GM21390 (cell line): ENCODE data around the gene ZNF865.
"Not testable (repeated sequence)": the region's sequence is repeated elsewhere in the genome, so short reads cannot be mapped to it uniquely, and the experiment has no call there.

Source experiments
- ATAC-seq: cut with Tn5 transposase; IDR thresholded peaks from one replicate; pipeline ENCODE4 v1.9.1; 2021; ENCODE audit not compliant: unreplicated experiment

ZNF865 gene

DNA sequence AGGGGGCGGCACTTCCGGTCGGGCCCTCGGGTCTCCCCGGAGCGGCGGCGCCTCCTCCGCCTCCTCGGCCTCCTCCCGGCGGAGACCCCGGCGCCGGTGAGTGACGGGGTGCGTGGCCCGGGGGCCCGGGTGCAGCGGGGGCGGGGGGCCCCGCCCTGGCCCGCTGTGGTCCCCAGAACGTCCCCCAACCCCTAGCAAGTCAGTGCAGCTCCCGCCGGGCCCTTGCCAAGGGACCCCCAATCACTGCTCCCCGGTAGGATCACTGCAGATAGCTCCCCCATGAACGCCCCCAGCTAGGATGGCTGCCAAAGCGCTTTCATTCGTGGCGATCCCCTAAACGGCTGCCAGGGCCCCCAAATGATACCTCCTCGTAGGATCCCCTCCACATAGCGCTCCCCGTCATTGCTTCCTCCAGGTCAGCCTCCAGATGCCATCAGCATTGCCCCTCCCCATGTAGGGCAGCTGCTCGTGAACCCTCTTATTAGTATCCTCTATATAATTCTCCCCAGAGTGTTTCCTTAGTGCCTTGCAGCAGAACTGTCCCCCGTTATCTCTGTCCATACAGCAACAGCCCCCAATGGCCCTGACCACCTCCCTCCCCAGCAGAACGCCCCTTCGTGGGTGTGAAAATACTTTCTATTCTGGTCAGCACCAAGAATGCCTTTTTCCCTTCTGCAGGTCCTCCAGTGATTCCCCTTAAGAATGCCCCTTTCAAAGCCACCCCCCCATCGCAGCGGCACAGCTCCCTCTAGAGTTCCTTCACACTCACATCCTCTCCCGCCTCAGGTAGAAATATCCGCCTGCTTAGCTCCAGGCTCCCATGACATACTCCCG, at the start of gene ZNF865:
TSS of gene ZNF865 (plus strand) at position 11 of the 834 bp plus-strand sequence. CDS start 7,972 bp downstream, outside the sequence.
- peak; percentile 36 for ATAC-seq

DNA sequence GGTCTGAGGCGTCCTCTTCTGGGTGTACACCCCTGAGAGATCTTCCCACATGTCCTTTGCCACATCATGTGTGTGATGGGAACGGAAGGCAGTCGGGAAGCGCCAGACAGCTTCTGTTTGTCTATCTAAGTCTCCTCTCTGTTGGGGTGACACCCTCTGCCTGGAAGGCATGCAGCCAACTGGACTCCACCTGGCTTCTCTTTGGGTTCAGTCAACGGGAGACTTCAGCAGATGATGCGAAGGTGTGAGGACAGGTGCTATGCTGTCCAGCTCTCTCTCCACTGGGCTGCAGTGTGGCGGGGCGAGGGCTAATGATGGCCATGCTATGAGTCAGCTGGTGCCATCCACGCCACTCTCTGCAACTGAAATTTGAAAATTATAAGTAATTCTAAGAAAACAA, 45.8 kb upstream of the ZNF865 start:
- no peak for ATAC-seq

DNA sequence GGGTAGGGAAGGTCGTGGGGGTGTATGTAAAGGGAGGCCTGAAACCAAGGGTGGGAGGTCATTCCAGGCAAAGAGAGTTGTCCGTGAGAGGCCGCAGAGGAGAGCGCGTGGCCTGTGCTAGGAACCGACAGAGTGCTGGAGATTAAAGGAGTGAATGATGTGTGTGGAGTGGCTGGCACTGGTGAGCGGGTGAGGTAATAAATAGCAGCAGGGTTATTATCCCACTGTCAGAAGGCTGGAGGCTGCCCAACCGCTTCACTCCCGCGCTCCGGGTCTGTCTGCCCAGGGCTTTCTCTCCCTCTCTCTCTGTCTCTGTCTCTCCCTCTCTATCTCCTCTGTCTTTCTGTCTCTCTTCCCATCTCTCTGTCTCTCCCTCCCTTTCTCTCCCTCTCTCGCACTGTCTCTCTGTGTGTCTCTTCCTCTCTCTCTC, 42.2 kb upstream of the ZNF865 start:
- ATAC-seq = no peak

DNA sequence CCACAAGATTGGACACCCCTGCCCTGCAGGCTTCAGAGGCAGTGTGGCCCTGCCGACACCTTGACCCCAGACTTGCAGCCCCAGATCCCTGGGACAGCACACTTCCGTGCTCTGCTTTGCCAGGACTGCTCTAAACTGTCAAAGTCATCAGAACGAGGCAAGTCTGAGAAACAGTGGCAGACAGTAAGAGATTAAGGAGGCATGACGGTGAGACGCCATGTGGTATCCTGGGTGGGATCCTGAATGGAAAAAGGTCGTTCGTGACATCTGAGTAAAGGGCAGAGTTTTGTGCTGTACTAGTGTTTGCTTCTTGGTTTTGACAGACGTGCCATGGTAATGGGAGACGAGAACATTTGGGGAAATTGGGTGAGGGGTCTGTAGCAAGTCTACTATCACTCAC, 38.6 kb upstream of the ZNF865 start:
- ATAC-seq = no peak

DNA sequence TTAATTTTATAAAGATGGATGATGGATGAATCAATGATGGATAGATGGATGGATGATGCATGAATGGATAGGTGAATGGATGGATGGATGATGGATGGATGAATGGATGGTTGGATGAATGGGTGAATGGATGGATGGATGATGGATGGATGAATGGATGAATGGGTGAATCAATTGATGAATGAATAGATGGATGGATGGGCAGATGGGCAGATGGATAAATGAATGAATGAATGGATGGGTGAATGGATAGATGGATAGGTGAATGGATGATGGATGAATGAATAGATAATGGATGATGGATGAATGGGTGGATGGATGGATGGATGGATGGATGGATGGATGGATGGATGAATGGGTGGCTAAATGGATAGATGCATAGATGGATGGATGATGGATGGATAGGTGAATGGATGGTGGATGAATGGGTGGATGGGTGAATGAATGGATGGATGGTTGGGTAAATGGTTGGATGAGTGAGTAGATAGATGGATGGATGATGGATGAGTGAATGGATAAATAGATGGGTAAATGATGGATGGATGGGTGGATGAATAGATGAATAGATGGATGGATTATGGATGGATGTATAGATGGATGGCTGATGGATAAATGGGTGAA, 37.6 kb upstream of the ZNF865 start:
- ATAC-seq = no peak

DNA sequence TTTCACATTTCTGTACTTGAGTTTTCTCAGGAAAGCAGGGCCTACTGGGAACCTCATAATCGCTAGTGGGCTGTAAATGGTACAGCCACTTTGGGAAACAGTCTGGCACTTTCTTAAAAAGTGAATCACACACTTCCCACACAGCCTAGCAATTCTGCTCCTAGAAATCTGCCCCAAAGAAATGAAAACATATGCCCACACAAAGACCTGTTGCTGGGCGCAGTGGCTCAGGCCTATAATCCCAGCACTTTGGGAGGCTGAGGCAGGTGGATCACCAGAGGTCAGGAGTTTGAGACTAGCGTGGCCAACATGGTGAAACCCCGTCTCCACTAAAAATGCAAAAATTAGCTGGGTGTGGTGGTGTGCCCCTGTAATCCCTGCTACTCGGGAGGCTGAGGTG, 36.0 kb upstream of the ZNF865 start:
- ATAC-seq = not testable (repeated sequence)

DNA sequence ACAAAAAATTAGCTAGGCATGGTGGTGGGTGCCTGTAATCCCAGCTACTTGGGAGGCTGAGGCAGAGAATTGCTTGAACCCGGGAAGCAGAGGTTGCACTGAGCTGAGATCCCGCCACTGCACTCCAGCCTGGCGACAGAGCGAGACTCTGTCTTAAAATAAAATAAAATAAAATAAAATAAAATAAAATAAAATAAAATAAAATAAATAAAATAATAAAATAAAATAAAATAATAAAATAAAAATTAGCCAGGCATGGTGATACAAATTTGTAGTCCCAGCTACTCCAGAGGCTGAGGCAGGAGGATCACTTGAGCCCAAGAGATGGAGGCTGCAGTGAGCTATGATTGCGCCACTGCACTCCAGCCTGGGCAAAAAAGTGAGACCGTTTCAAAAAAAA, 31.5 kb upstream of the ZNF865 start:
- ATAC-seq = not testable (repeated sequence)

DNA sequence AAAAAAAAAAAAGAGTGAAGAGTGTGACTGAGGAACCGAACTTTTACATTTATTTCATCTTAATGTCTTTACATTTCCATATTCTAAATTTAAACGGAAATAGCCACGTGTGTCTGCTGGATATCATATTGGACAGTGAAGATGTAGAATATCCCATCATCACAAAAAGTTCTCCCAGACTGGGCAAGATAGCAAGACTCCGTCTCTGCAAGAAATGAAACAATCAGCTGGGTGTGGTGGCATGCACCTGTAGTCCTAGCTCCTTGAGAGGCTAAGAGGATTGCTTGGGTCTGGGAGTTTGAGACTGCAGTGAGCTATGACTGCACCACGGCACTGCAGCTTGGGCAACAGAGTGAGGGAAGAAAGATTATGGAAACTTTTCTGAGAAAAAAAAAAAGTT, 28.7 kb upstream of the ZNF865 start:
- no peak for ATAC-seq

DNA sequence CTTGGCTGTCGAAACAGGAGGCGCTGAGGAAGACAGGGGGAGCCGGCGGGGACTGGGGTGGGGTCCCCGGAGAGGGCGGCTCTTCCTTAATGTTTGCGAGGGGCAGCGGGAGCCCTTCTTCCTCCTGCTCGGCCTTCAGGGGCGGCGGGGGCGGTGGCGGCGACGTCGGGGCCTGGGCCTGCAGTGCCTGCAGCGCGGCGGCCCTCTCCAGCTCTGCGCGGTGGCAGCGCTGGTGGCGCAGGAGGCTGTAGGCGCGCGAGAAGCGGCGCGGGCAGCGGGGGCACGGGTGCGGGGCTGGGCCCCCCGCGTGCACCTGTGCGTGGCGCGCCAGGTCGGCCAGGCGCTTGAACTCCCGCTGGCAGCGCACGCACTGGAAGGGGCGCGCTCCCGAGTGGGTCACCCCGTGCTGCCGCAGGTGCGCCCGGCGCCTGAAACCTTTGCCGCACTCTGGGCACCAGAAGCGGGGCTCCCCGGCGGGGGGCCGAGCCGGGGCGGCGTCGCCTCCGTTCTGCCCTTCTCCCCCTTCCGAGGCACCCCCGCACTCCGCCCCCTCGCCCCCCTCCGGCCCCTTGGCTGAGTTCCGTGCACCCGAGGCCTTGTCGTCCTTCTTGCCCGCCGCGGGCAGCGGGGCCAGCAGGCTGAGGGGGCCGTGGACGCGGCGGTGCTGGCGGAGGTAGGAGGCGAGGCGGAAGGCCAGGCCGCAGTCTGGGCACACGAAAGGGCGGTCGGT, 27.3 kb upstream of the ZNF865 start:
- no peak for ATAC-seq

DNA sequence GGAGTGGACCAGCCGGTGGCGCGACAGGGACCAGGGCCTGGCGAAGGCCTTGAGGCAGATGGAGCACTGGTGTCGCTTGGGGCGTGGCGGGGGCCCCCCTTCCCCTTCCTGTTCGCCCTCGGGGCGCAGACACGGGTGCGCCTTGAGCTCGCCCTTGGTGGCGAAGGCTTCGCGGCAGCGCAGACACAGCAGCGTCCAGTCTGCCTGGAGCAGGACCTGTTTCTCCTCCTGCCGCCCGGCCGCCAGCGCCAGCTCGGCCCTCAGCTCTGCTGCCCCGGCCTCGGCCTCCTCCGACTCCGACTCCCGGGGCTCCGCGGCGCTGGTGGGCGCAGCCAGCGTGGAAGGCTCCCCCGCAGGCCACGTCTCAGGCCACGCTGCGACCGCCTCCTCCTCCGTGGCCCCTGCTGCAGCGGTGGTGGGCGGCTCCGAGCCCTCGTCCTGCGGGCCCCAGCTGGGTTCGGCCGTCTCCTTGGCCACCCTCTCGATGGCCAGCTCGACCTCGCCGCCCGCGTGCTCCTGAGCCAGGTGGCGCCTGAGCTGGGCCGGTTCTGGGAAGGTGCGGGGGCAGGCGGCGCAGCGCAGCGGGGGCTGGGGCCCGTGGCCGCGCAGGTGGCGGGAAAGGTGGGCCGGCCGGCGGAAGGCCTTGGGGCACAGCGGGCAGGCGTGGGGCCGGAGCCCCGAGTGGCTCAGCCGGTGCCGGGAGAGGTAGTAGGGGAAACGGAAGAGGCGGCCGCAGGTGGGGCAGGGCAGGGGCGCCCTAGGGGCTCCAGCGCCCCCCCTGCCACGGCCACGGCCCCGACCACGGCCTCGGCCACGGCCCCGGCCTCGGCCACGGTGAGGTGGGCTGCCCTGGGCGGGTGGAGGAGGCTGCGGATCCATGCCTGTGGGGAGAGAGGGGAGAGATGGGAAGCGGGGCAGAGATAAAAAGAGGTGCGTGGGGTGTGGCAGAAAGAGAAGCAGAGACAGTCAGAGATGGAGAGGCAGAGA, 26.4 kb upstream of the ZNF865 start:
- ATAC-seq = no peak

DNA sequence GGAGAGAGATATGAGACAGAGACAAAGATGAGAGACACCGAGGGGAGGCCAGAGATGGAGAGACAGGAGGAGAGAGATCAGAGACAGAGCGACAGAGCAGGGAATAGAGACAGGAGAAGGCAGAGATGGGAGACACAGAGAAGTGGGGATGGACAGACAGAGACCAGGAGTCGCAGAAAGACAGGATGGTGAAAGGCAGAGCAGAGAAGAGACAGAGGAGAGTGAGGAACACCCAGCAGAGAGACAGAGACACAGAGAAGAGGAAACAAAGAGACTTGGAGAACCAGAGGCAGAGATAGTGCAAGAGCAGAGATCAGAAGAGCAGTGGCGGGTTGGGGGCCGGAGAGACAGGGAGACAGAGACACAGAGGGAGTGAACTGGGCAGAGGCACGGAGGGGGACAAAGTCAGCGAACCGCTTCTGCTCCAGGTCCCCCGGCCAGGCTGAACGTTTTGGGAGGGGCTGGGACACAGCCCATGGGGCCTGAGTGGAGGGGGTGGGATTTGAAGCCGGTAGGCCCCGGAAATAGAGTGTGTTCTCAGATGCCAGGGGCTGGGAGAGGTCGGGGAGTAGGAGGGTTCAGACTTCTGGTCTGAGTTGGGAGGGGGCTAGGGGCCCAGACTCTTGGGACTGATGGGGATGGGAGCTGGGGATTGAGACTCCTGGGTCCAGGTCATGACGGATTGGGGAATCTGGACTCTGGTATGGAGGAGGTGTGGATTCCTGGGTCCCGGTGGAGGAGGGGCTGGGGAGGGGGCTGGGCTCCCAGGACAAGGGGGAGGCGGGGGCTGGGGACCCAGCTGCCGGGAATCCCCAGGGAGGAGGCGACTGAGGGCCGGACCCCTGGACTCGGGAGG, 25.5 kb upstream of the ZNF865 start:
- no peak for ATAC-seq

DNA sequence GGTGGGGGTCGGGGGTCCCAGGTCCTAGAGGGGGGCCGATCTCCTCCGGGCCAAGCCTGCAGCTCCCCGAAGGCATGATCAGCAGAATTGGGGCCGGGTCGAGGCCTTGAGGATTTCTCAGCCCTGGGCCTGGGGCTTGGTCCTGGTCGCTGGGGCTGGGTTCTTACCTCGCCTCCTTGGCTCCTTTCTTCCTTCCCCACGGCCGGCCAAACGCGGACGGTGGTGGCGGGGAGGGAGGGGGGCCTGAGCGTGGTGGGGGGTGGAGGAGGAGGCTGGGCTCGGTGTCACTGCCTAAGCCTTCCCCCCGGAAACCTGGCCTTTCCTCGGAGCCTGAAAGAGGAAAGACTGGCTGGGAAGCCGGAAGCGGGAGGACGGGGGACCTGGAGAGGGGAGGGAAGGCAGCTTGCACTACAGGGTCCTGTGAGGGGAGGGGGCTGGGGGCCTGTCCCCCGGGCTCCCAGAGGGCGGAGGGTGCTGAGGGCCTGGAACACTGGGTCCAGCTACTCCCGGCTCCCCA, 24.8 kb upstream of the ZNF865 start, which contains the start of gene ZNF579:
TSS of gene ZNF579 (minus strand) at position 221 of the 517 bp plus-strand sequence. CDS start 1,209 bp downstream, outside the sequence.
- ATAC-seq = no peak

DNA sequence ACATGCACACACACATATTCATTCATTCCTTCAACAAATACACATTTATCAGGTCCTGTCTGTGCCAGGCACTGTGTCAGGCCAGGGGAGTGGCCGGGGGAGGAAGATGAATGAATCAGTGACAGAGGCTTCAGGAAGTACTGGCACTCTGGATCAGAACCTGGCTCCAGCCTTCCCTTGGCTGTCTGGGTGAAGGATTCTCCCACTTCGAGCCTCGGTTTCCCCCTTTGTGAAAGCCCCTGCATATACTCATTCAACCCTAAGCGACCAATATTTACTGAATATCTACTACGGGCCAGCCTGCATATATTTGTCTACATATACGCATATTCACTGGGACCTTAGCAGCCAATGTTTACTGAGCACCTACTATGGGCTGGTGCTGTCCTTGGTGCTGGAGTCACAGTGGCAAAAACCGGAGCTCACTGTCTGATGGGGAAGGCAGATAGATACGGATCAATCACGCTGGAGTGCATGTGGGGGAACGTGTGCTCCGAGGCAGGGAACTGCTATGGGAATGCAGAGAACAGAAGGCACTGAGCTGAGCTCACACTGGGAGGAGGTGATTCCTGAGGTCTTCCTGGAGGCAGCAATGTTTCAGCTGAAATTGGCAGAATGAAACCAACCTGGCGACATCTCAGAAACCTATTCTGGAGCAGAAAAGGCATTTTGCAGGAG, 24.2 kb upstream of the ZNF865 start:
- ATAC-seq = no peak

DNA sequence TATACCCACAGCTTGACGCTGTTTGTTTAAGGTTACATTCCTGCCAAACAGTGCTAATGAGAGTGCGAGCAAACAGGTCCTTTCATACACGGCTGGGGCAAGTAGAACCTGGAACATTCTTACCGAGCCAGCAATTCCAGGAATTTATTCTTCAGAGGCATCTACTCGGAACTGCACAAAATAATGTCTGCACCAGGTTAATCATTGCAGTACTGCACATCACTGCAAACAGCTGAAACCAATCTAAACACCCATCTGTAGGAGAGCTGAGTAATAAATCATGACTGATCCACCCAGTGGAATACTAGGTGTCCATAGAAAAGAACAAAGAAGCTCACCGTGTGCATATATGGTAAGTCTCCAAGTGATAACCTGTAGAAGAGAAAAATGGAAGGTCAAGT, 23.6 kb upstream of the ZNF865 start:
- ATAC-seq = no peak

DNA sequence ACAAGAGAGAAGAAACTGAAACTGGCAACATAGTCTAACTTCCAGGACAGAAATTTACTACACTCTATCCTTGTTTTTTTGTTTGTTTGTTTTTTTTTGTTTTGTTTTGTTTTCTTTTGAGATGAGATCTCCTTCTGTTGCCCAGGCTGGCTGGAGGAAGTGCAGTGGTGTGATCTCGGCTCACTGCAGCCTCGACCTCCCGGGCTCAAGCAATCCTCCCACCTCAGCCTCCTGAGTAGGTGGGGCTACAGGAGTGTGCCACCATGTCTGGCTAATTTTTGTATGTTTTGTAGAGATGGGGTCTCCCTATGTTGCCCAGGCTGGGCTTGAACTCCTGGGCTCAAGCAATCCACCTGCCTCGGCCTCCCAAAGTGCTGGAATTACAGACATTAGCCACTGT, 23.2 kb upstream of the ZNF865 start:
- ATAC-seq = not testable (repeated sequence)

DNA sequence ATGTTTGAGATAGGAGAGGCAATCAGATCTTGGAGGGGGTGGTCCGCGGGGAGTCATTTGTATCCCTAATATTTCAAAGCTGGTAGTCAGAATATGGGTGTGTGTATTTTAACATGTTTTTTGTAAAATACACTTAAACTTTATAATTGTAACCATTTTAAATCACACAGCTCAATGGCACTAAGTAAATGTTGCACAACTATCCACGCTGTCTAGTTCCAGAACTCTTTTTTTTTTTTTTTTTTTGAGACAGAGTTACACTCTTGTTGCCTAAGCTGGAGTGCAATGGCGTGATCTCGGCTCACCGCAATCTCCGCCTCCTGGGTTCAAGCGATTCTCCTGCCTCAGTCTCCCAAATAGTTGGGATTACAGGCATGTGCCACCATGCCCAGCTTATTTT, 21.6 kb upstream of the ZNF865 start:
- ATAC-seq = not testable (repeated sequence)

DNA sequence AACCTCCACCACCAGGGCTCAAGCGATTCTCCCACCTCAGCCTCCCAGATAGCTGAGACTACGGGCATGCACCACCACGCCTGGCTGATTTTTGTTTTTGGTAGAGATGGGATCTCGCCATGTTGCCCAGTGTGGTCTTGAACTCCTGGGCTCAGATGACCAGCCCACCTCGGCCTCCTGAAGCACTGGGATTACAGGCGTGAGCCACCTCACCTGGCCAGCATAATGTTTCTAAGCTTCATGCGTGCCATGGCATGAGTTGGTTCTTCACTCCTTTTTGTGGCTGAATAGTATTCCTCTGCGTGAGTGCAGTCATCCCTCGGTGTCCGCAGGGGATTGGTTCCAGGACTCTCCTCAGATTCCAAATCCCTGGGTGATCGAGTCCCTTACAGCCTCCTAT, 20.6 kb upstream of the ZNF865 start:
- no peak for ATAC-seq

DNA sequence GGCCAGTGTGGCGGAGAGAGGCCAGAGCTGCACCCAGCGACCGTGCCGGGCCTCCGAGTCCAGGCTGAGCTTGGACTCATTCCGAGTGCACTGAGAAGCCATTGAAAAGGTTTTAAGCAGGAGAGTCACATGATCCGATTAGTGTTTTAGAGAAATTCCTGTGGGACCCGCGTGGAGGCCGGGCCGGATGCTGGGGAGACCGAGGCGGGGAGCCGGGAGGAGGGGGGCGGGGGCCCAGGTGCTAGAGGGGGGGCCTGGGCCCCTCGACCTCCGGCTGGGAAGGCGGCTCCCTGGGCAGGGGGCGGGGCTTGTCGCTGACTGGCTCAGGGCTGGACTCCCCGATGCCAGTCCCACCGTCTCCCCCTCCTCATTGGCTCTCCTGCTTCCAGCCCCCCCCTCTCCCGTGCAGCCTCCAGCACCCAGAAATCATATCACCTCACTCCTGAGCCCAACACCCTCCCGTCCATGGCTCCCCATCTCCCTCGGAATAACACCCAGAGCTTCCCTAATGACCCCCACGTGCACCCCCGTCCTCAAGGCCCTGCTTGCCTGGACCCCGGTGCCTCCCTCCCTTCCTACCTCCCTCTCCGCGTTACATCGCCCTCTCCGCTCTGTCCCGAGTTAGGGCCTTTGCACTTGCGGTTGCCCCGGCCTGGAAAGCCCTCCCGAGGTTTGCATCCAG, 19.6 kb upstream of the ZNF865 start:
- no peak for ATAC-seq
